HCT116 (cell line): ENCODE measurements around the gene SLC25A28. TPM values are rescaled to one million over a fixed set of nuclear protein-coding genes. Genes with fewer than 3 reads are reported as not detected.

Experiments used
- ATAC-seq: fragments of 200-7000 bp; cut with Tn5 transposase; 2 replicates; pipeline ENCODE4 v1.9.1; 2020; ENCODE audit warnings: mild to moderate bottlenecking, moderate library complexity
- BruUV-seq: library from RNA; stranded (reverse); fragments of 400-500 nt; replicated peaks from 2 replicates; lab custom pipeline; 2021; lab: Mats Ljungman, UMichigan
- CTCF ChIA-PET: fragments of 300-600 bp; sonication (Branson Sonifier 250); formaldehyde crosslinking; loops from one replicate; lab custom pipeline; 2021; ENCODE audit warnings: antibody characterized with exemption; lab: Charles Lee
- POLR2A ChIA-PET: fragments of 300-600, 350-600 bp; sonication (Branson Sonifier 250); formaldehyde crosslinking; loops from one replicate; lab custom pipeline; 2021; ENCODE audit warnings: antibody characterized with exemption; lab: Charles Lee
- RAD21 ChIA-PET, 2 experiments: fragments of 300-600 bp; sonication (Branson Sonifier 250); formaldehyde crosslinking; loops; one replicate each; lab custom pipeline; 2023; ENCODE audit warnings: low total read pairs in 2 of 2; ENCODE audit not compliant: uncharacterized antibody in 2 of 2, unreplicated experiment in 2 of 2, low non-redundant PET in 1 of 2; lab: Charles Lee
- DNase-seq: peaks from one replicate; pipeline ENCODE4 v3.0.0-alpha.2; 2010; ENCODE audit warnings: low read depth, low spot score
- H2AFZ ChIP-seq: fragments of 200-600 bp; shearing (Covaris generic), sonication (generic); 2 replicates; pipeline ENCODE4 v1.6.1; 2017; ENCODE audit warnings: low read depth, mixed run types, mixed read lengths, antibody characterized with exemption, low read length; ENCODE audit not compliant: poor library complexity, severe bottlenecking
- H3K27ac ChIP-seq: 2 replicates; pipeline ENCODE4 v1.5.1; 2012; ENCODE audit warnings: low read depth, low read length
- H3K27me3 ChIP-seq: fragments of 200-600 bp; sonication (generic); 2 replicates; pipeline ENCODE4 v1.6.1; 2016; ENCODE audit warnings: mixed run types, low read length, mixed read lengths; ENCODE audit not compliant: insufficient read depth
- H3K36me3 ChIP-seq, 2 experiments: fragments of 200-500 bp in 1 of 2; fragments of 200-600 bp in 1 of 2; sonication (Bioruptor generic) in 1 of 2; sonication (generic) in 1 of 2; 2 replicates each; pipeline versions ENCODE4 v1.5.1 to v1.6.1; 2014 to 2016; ENCODE audit warnings: low read length in 2 of 2, inconsistent platforms in 1 of 2, mixed read lengths in 1 of 2, mixed run types in 1 of 2; ENCODE audit not compliant: insufficient read depth in 2 of 2, control insufficient read depth in 1 of 2
- H3K4me1 ChIP-seq, 2 experiments: fragments of 200-600 bp in 1 of 2; sonication (generic) in 1 of 2; 2 replicates each; pipeline versions ENCODE4 v1.5.1 to v1.6.1; 2012 to 2017; ENCODE audit warnings: low read length in 2 of 2, inconsistent platforms in 1 of 2, mild to moderate bottlenecking in 1 of 2, mixed read lengths in 1 of 2, mixed run types in 1 of 2, moderate library complexity in 1 of 2; ENCODE audit not compliant: insufficient read depth in 2 of 2, control insufficient read depth in 1 of 2
- H3K4me2 ChIP-seq: fragments of 200-600 bp; sonication (generic); 2 replicates; pipeline ENCODE4 v1.6.1; 2017; ENCODE audit warnings: mixed run types, low read length, mixed read lengths
- H3K4me3 ChIP-seq, 2 experiments: fragments of 200-600 bp in 1 of 2; sonication (generic) in 1 of 2; replicated peaks in 1 of 2; 2 replicates each; pipeline ENCODE4 v1.5.1; 2011 to 2016; ENCODE audit warnings: low read length in 2 of 2, control low read depth in 1 of 2, low read depth in 1 of 2, mild to moderate bottlenecking in 1 of 2, mixed read lengths in 1 of 2, mixed run types in 1 of 2
- H3K79me2 ChIP-seq: fragments of 200-600 bp; sonication (generic); 2 replicates; pipeline ENCODE4 v1.6.1; 2017; ENCODE audit warnings: mild to moderate bottlenecking, mixed run types, low read length, moderate library complexity, mixed read lengths; ENCODE audit not compliant: insufficient read depth
- H3K9ac ChIP-seq: fragments of 200-600 bp; sonication (generic); 2 replicates; pipeline ENCODE4 v1.6.1; 2016; ENCODE audit warnings: low read length, mixed read lengths
- H3K9me2 ChIP-seq: fragments of 200-600 bp; sonication (generic), shearing (Covaris generic); 2 replicates; pipeline ENCODE4 v1.6.1; 2017; ENCODE audit warnings: mixed run types, mild to moderate bottlenecking, moderate library complexity; ENCODE audit not compliant: insufficient read depth
- H3K9me3 ChIP-seq, 2 experiments: fragments of 200-500 bp in 1 of 2; fragments of 200-600 bp in 1 of 2; sonication (Bioruptor generic) in 1 of 2; sonication (generic) in 1 of 2; 2 replicates each; pipeline ENCODE4 v1.6.1; 2014 to 2017; ENCODE audit warnings: low read length in 2 of 2, mixed read lengths in 2 of 2, inconsistent platforms in 1 of 2, low read depth in 1 of 2, mild to moderate bottlenecking in 1 of 2, mixed run types in 1 of 2, moderate library complexity in 1 of 2; ENCODE audit not compliant: control insufficient read depth in 1 of 2, insufficient read depth in 1 of 2
- H4K20me1 ChIP-seq: fragments of 200-600 bp; sonication (generic), shearing (Covaris generic); 2 replicates; pipeline ENCODE4 v1.6.1; 2017; ENCODE audit warnings: mixed run types, mild to moderate bottlenecking, moderate library complexity; ENCODE audit not compliant: insufficient read depth
- ELF1 ChIP-seq: IDR thresholded peaks from 2 replicates; pipeline ENCODE4 v1.6.1; 2012; ENCODE audit warnings: low read depth, borderline replicate concordance
- EZH2phosphoT487 ChIP-seq: fragments of 200-600 bp; IDR thresholded peaks from 2 replicates; pipeline ENCODE4 v1.6.1; 2018; ENCODE audit warnings: antibody characterized with exemption, borderline replicate concordance
- FOSL1 ChIP-seq: IDR thresholded peaks from 2 replicates; pipeline ENCODE4 v1.6.1; 2012; ENCODE audit warnings: low read depth
- JUND ChIP-seq: IDR thresholded peaks from 2 replicates; pipeline ENCODE4 v1.6.1; 2012
- TCF7L2 ChIP-seq: IDR thresholded peaks from 2 replicates; pipeline ENCODE4 v1.7.0; 2011; ENCODE audit warnings: borderline replicate concordance, inconsistent platforms; ENCODE audit not compliant: insufficient read depth, insufficient read length; ENCODE audit errors: extremely low read depth
- ZFX ChIP-seq: fragments of 450-650 bp; IDR thresholded peaks from 2 replicates; pipeline ENCODE4 v1.6.1; 2017
- intact Hi-C: fragments of 100-400 bp; cut with micrococcal nuclease; formaldehyde crosslinking; loops from 2 replicates; pipeline ENCODE4 v1.10.0; 2022
- total RNA-seq: library from RNA; stranded (reverse); gene quantifications from one replicate; pipeline ENCODE4 v1.2.1, GENCODE V29; 2021; ENCODE audit not compliant: unreplicated experiment
- TF ChIP-seq, protein P1 (sequence below): IDR thresholded peaks from 2 replicates; pipeline ENCODE4 v1.6.1; 2012

SLC25A28 gene
- total RNA-seq, 1 experiment from 2014 or later = 59.5 TPM

DNA sequence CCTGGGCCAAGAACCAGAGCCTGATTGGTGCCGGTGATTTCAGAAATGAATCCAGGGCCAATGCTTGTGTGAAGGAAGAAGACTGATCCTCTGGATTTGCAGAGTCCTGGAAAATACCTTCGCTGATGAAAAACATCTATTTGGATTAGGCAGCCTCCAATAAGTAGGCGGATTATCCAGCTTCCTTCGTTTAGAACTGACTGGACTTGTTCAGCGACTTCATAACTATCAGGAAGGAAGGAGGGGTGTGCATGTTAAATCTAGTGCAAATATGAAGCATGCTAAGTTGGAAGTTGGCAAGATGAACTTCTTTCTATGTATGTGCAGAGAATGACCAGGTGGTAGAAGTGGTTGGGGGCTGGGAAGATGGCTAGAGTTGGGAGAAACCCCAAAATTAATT, 46.4 kb downstream of the SLC25A28 start:
- H3K27ac ChIP-seq = no peak overlapping the region
- no peaks in the 10 kb centered on the region for H3K79me2 ChIP-seq
- H3K9me3 ChIP-seq = no peaks in the 10 kb centered on the region
- no peaks in the 10 kb centered on the region for H3K27me3 ChIP-seq
- H3K36me3 ChIP-seq = no peaks in the 10 kb centered on the region
- TF ChIP-seq ELF1 = no peak
- H3K4me2 ChIP-seq = no peak overlapping the region
- H3K4me3 ChIP-seq = no peak overlapping the region
- no peak for DNase-seq
- ATAC-seq = no peak
- H2AFZ ChIP-seq = no peak overlapping the region
- no TSS peak for BruUV-seq
- no peaks in the 10 kb centered on the region for H3K4me1 ChIP-seq
- ChIA-PET RAD21 (no interaction called here), CTCF (no interaction called here), POLR2A (no interaction called here)
- intact Hi-C loops = no loop called here
- no peaks in the 10 kb centered on the region for H4K20me1 ChIP-seq
- no peak overlapping the region for H3K9ac ChIP-seq
- no peaks in the 10 kb centered on the region for H3K9me2 ChIP-seq

DNA sequence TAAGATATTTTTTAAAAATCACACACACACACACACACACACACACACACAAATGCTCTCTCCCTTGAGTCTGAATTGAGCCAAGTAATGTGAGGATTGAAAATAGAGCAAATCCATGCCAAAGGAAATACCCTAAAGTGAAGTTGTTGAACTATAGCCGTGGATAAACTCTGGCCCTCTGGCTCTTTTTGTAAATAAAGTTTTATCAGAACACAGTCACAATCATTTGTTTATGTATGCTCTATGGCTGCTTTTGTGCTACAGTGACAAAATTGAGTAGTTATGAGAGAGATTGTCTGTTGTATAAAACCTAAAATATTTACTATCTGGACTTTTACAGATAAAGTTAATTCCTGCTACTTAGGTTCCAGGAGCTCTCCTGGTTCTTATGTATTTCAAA, 48.4 kb downstream of the SLC25A28 start:
- no peak overlapping the region for H3K4me3 ChIP-seq
- intact Hi-C loops = no loop called here
- H3K36me3 ChIP-seq = no peaks in the 10 kb centered on the region
- no peak overlapping the region for H3K4me2 ChIP-seq
- H4K20me1 ChIP-seq = no peaks in the 10 kb centered on the region
- H3K27me3 ChIP-seq = no peaks in the 10 kb centered on the region
- H2AFZ ChIP-seq = no peak overlapping the region
- no peaks in the 10 kb centered on the region for H3K79me2 ChIP-seq
- H3K9me3 ChIP-seq = no peaks in the 10 kb centered on the region
- RAD21 ChIA-PET = no interaction called here
- POLR2A ChIA-PET = no interaction called here
- H3K9me2 ChIP-seq = no peaks in the 10 kb centered on the region
- no peak for ATAC-seq
- no peak overlapping the region for H3K9ac ChIP-seq
- H3K27ac ChIP-seq = no peak overlapping the region
- no peaks in the 10 kb centered on the region for H3K4me1 ChIP-seq
- DNase-seq = no peak
- CTCF ChIA-PET = interaction anchor here (1.3 kb wide), 1 partner anchor 11 kb away, joined by 4 read pairs; no protein-coding TSS in a partner anchor
- TF ChIP-seq ZFX (no peak), TCF7L2 (no peak), JUND (no peak), EZH2phosphoT487 (no peak), FOSL1 (no peak)
- TF ChIP-seq, protein P1, sequence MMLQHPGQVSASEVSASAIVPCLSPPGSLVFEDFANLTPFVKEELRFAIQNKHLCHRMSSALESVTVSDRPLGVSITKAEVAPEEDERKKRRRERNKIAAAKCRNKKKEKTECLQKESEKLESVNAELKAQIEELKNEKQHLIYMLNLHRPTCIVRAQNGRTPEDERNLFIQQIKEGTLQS = no peak
- BruUV-seq = no TSS peak
